GM18519 (cell line): ENCODE results near the gene ADO.

Source experiments
- ATAC-seq: cut with Tn5 transposase; IDR thresholded peaks from one replicate; pipeline ENCODE4 v1.9.1; 2021; ENCODE audit warnings: mild to moderate bottlenecking, moderate library complexity; ENCODE audit not compliant: unreplicated experiment, low FRiP score

ADO gene

GRCh38 chr10:62790571-62790970 is 13.9 kb upstream of the ADO start:
- no peak for ATAC-seq

- no peak for ATAC-seq
Measured at GRCh38 chr10:62792261-62792660, 12.3 kb upstream of the ADO start.

GRCh38 chr10:62794306-62794705 is 10.2 kb upstream of the ADO start:
- no peak for ATAC-seq

GRCh38 chr10:62795100-62795499 is 9.4 kb upstream of the ADO start:
- ATAC-seq = no peak

- ATAC-seq = no peak
Measured at GRCh38 chr10:62795762-62796161, 8.8 kb upstream of the ADO start.

- no peak for ATAC-seq
Measured at GRCh38 chr10:62796896-62797295, 7.6 kb upstream of the ADO start.

- no peak for ATAC-seq
Measured at GRCh38 chr10:62801871-62802270, 2.6 kb upstream of the ADO start.

GRCh38 chr10:62803724-62804355 is 680 bp upstream of the ADO start:
- ATAC-seq = no peak

GRCh38 chr10:62805231-62806099 is 945 bp downstream of the ADO start:
- ATAC-seq = peak; percentile 13

- no peak for ATAC-seq
Measured at GRCh38 chr10:62806251-62806650, 1.7 kb downstream of the ADO start.

GRCh38 chr10:62810156-62810902 is 5.8 kb downstream of the ADO start:
- ATAC-seq = no peak

GRCh38 chr10:62811159-62811875 is 6.8 kb downstream of the ADO start:
- ATAC-seq = peak; percentile 33

GRCh38 chr10:62812672-62813439 is 8.3 kb downstream of the ADO start:
- no peak for ATAC-seq

GRCh38 chr10:62813453-62813852 is 8.9 kb downstream of the ADO start:
- ATAC-seq = no peak

GRCh38 chr10:62813981-62814380 is 9.5 kb downstream of the ADO start:
- ATAC-seq = no peak

GRCh38 chr10:62814756-62815380 is 10.3 kb downstream of the ADO start:
- ATAC-seq = no peak

- ATAC-seq = no peak
Measured at GRCh38 chr10:62815381-62816075, 11.0 kb downstream of the ADO start.

- no peak for ATAC-seq
Measured at GRCh38 chr10:62816076-62816330, 11.5 kb downstream of the ADO start.
